NCI-H226 (cell line): ENCODE data around the gene AUTS2.

Source experiments
- DNase-seq: peaks from one replicate; pipeline ENCODE4 v3.0.0-alpha.2; 2015

Gene AUTS2

DNA sequence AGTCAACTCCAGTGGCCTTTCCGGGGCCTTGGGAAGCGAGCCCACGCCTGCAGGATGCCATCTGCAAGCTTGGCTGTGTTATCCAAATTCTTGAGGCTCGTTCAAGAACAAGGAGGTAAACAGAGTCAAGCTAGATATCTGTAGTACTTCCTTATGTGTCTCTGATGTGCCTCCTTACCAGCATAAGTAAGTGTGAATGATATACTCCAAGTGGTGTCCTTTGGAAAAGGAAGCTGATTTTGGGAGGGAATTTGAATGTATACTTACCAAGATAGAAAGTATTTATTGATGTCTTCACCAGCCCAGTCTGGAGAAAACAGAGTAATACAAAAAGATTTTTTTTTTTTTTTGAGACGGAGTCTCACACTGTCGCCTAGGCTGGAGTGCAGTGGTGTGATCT lies 1161.4 kb downstream of the AUTS2 start:
- no peak for DNase-seq

DNA sequence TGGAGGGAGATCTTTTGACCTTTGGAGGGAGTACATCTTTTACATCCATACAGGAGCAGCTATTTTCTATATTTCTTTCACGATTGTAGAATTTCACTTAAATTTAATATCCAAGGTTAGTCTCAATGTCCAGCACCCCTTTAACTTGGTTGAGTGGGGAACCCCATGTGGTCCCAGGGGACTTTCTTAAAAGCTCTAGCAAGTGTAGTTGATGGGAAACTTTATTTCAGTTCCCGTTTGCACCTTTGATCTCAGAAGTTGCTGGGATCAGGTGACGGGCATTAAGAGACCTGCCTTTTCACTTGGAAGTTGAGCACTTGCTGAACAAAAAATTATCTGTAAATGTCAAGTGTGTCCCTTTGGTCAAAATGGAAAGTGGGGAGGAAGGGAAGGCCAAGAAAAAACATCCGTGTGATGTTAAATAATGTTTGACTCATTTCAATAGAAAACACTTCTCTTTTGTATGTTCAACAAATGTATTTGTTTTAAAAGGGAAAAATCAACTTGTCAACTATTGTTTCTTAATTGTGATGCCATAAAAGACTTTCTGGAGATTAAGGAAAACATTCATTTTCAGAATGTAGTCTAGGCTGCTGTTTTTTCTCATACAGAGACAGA lies 1163.5 kb downstream of the AUTS2 start:
- no peak for DNase-seq

DNA sequence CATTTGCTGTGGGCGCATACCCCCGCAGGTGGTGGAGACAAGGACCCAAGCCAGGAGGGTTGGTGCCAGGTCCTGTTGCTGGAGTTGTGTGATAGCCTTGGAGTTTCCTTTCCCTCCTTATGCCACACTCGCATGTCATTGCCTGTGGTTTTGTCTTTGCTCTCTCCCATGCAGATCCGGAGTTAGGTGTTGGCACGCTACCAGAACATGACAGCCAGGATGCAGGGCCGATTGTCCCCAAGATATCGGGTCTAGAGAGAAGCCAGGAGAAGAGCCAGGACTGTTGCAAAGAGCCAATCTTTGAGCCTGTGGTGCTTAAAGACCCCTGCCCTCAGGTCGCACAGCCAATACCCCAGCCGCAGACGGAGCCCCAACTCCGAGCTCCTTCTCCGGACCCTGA lies 1164.4 kb downstream of the AUTS2 start:
- DNase-seq, result no peak

DNA sequence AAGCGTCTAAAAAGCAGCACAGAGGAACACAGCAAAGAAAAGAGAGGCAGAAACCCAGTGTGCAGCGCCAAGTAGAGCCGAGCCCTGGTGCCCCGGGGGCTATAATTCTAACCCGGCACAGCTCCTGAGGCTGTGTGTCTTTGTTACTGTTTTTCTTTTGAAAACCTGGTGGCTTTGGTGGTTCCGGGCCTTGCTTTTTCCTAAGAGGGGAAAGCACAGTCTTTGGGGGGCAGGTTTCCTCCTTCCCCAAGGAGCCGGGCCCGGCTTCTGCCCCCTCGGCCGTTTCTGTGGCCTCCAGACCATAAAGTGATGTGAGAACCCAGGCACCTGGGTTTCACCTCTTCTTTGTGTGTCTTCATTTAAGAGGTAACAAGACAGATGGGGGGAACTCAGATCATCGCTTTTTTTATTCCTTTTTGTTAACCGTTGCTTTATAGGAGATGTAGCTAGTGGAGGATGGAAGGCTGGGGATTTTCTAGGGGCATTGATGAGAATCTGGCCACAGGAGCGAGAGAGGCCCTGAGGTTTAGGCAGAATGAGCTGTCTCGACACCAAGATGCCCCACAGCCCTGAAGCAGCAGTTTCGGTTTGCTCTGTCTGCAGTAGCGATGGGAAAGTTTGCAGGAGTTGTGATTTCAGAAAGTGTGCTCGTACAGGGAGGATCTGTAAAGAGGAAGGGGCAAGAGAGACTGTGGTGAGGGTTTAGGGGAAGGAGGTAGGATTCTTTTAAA lies 1165.9 kb downstream of the AUTS2 start:
- no peak for DNase-seq

DNA sequence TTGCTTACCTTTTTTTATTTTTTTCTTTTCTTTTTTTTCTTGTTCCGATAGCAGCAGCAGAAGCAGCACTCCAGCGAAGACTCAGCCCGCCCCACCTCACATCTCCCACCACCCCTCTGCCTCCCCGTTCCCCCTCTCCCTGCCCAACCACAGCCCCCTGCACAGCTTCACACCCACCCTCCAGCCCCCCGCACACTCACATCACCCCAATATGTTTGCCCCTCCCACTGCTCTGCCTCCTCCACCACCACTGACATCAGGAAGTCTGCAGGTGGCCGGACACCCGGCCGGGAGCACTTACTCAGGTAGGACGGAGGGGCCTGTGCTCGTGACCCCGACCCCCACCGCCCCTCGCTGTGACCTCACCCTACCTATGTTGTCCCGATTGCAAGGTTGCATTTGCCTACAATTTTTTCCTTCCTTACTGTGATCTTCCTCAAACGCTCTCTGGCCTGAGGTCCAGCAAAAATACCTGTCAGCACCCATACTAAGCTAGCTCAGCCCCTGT lies 1166.5 kb downstream of the AUTS2 start:
- no peak for DNase-seq

DNA sequence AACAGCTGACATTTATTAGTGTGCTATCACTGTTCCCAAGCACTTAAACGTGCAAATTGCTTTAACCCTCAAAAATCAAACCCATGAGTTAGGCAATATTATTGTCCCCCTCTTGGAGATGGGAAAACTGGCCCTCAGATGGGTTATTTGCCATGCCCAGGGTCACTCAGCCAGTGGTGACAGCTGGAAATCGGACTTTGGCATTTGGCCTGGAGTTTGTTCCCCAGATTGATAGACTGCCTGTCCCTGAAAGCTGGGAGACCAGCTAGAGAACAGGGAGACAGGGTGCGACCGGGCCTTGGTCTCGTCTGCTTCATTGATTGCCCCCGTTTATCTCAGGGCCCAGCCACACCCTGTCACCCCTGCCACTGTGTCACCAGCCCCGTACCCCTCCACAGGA lies 1167.4 kb downstream of the AUTS2 start:
- no peak for DNase-seq

DNA sequence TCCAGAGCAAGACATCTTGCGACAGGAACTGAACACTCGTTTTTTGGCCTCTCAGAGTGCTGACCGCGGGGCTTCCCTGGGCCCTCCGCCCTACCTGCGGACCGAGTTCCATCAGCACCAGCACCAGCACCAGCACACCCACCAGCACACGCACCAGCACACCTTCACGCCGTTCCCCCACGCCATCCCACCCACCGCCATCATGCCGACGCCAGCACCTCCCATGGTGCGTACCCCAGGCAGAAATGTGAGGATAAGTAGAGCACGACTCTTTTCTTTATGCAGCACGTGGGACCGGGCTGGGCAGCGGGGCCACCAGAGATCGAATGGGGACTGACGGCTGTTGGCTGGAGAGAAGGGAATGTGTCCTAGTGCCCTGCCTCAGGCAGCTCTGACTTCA lies 1167.8 kb downstream of the AUTS2 start:
- DNase-seq, result no peak

DNA sequence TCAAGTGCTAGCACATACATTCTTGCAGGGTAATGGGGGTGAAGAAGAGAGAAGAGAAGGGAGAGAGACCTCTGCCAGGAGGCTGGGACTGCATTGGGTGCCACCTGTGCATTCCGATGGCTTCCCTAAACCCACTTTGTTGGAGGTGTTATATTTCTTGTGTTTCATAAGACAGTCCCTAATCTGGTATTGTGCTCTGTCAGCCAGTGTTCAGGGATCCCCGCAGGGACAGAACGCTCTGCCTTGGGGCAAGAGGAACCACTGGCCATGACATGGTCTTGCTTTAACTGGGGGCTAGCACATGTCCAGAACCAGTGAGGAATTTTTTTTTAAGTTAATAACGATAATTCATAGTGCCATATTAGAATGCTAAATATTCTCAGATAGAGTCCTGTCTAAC lies 1168.4 kb downstream of the AUTS2 start:
- DNase-seq, result no peak

DNA sequence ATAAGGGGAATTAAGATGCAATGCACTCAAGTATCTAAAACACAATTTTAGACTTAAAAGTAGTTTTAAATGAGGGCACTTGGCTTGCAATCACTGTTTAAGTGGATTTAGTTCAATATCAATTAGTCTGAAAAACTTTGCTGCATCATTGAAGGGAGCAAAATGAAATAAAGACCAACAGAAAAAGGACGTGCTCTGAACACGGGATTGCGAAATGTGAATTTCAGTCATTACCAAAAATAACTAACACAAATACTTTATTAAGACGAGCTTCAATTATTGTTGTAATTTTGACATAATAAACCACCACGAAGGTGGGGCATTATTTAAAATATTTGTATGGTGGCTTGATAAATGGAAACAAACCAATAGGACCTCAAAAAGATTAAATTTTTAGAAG lies 1171.9 kb downstream of the AUTS2 start:
- DNase-seq, result no peak

DNA sequence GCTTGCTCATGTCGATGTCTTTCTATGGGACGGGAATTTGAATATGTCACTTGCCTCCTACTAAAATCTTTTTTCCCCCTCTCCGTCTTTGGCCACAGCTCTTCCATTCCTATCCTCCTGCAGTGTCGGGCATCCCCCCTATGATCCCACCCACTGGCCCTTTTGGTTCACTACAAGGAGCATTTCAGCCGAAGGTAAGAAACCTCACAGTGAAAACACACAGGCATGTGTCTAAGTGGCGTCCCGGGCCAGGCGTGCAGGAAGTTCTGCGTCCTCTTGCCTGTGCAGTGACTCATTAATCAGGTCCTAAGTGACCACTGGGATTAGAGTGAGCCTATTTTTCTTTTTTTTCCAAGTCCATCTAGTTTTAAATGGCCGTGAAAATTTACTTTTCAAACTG lies 1173.2 kb downstream of the AUTS2 start:
- DNase-seq, result no peak

DNA sequence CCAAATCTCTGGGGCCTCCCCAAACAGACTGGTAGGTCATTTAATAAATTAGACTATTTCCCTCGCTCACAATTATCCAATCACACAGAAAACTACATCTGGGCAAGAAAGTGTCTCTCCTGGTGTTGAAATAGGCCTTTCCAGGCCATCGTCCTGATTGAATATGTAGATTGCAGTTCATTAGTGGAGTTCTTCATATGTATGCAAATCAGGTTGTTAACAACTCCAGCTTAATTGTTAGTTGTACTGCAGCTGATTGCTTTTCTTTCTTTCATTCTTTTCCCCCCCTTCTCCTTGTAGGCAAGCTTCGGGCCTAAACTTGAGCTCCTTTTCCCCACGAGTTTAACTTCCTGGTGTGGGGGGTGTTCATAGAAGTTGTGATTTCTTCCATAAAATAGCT lies 1174.6 kb downstream of the AUTS2 start:
- DNase-seq, result no peak

DNA sequence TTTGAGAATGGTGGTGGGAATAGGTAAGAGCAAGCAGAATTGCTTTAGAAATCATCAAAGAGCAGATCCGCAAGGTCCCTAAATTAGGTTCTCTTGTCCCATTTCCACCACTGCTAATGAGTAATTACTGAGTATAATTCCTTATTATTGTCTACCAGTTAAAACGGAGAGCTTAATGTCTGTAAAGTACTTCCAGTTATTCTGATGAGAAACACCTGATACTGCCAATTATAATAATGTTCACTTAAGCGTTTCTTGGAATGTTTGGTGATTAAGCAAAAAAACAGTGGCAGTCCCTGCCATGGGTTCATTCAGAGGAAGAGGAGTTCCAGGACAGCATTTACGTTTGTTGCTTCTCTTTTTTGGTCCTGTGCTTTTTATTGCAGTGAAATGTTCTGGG lies 1175.1 kb downstream of the AUTS2 start:
- DNase-seq, result no peak

DNA sequence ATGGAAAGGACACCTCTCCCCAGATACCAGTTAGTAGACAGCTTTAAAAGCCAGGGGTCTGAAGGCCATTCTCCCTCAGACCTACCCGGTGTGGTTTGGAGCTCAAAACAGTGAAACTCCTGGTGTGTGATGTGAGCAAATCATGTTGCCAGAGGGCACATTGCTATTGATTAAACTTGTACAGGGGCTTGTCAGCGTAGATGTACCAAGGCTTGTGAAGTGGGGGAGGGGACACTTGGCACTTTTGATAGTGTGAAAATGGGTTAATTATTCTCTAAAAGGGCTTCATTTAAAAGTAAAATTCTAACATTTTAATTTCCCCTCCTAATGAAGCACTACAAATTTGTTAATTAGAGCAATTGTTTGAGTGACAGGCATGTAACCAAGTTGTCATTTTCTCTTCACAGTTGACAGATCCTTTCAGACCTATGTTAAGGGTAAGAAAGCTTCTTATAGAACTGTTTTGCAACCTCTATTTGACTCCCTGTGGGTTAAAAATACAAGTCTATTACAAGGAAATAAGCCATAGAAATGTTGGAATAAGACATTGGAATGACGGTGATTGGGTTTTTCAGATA lies 1176.8 kb downstream of the AUTS2 start:
- DNase-seq, result no peak

DNA sequence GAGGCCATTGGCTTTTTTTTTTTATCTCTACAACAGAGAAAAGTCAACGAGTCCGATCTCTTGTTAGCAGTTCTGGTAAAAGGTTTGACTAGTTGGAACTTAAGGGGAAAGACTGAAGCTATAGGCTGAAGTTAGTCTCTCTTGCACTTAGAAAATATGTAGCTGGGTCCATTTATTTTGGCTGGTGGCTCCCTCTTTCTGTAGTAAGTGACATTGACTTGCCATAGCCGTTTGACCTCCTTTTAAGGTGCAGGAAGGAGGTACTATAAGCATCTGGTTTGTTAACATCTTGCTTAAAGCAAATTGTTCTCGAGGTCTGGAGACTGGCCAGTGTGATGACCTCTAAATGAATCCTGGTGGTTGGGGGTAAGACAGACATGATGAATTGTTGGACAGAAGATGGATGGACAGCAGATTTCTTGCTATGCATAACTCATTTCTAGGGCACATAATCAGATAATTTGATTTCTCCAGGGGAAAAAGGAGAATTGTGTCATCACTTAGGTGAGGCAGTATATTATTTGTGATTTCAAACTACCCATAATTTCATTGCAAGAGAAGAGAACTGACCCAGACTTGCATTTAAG lies 1177.4 kb downstream of the AUTS2 start:
- DNase-seq, result no peak

DNA sequence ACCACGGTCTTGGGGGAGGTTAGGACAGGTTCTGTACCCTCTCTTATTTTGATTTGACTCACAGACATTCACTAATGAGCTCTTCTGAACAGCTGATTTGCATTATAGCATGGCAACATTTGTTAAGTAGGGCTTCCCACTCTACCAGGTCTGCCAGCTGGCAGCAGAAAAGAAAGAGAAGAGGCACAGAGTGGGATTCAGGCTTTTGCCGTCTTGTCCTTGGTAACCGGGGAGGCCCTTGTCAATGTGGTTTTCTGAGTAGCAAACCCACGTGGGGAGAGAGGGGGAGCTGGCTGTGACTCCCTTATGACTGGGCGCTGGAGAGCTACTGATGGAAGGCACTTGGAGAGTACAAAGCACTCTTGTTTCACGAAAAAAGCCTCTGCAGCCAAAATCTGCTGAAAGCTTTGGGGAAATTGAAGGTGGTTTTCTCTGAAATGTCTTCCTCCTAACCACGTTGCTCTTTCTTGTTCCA lies 1178.4 kb downstream of the AUTS2 start:
- no peak for DNase-seq

DNA sequence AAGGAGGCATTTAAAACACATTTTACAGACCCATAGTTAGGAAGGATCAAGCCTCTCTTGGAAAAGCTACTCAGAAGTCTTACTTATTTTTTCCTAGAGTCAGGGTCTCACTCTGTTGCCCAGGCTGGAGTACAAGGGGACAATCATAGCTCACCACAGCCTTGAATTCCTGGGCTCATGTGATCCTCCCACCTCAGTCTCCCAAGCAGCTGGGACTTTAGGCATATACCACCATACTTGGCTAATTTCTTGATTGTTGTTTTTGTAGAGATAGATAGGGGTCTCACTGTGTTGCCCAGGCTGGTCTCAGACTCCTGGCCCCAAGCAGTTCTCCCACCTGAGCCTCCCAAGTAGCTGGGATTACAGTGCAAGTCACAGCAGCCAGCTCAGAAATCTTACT lies 1179.0 kb downstream of the AUTS2 start:
- no peak for DNase-seq

DNA sequence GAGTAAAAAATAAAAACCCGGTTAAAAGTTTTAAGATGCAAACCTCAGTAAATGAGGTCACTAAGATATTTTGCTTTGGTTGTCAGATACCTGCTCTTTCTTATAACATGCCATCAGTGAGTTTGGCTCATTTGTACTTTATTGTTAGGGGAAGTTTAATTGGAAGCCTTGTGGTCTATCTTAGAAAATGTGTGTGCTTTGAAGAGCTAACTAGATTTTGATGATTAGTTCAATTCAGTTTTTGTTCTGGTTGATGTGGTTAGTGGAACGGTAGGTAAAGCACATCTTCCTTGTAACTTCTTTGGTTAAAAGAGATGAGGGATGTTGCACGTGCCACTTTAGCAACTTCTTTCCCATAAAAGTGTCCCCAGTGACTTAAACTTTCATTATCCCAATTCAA lies 1180.3 kb downstream of the AUTS2 start:
- DNase-seq, result no peak

DNA sequence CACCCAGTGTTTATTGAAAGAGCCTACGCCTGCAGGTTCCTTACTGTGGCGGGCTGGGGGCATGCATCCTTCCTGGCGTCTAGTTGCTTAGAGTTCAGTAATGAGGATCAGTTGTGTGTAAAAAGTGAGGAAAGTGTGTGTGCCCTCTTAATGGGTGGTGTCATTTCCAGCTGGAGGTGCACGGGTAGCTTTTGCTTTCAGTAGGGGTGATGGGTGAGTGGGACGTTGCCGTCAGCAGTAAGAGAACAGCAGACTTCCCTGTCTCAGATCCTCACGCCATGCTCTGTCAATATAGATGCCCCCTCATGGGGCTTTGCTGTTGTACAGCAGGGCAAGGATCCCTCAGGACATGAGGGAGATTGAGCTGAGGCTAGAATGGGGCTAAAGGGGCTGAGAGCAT lies 1181.0 kb downstream of the AUTS2 start:
- DNase-seq, result no peak

DNA sequence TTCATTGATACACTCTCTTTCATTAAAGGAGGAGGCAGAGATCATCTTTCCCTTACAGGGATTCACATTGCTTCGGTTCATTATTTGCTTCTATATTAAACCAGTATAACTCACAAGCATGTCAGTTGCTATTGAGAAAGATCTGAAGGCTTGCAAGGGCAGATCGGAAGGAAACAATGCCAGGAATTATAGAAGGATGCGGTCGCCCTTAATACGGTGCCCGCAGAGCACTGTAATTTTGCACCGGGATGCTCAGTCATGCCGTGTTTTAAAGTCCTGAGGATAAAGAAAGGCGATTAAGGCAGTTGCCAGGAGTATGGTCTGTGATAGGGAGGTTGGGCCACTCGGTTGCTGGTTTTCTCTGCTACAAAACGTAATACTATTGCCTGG lies 1183.6 kb downstream of the AUTS2 start:
- no peak for DNase-seq

DNA sequence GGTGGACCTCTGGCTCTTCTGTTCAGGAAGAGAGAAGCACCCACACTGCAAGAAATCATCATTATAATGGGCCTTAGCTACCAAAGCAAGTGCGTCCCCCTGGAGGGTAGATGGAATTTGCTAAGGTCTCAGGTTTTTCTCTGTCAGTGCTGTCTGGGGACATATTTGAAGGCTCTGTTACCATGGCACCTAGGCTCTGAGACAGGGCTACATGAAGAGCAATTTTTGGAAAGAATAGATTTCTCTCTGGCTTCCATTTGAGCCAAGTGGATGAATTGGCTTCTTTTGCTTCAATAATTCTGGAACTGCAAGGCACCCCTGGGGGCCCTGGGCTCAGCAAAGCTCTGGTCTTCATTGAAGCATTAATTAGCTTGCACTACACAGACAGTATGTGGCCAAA lies 1184.5 kb downstream of the AUTS2 start:
- DNase-seq, result no peak

DNA sequence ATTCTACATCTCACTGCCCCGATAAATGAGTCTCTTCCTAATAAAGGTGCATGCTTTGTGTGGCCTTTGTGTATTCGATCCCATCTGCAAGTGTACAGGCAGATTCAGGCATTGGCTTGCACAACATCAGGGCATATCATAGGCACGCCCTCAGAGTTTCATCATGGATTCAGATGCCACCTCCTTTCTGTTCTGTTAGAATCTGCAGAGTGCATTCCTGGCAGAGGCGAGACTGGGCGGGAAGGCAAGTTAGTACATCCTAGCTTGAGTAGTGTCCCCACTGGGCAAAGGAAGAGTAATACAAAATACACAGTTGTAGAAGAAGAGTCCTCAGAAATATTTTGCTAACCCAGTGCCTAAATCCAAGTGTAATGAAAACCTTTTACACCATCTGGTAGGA lies 1187.2 kb downstream of the AUTS2 start:
- no peak for DNase-seq

DNA sequence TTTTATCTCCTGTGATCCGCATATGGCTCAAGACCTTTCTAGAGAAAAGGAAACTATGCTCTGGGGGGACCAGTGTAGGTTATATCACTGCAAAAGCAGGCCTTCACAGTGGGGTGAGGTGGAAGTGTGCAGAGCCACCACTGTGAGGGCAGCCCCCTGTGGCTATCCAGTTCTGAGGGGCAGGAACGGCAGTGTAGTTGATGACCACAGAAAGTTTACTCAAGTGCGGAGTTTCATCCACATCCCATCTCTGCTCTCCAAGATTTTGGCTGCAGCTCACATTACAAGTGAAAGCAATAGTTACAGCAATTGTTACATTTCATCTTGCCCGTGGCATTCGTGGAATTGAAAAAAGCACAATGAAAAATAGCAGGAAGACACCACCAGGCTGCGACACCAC lies 1187.8 kb downstream of the AUTS2 start:
- DNase-seq, result no peak

DNA sequence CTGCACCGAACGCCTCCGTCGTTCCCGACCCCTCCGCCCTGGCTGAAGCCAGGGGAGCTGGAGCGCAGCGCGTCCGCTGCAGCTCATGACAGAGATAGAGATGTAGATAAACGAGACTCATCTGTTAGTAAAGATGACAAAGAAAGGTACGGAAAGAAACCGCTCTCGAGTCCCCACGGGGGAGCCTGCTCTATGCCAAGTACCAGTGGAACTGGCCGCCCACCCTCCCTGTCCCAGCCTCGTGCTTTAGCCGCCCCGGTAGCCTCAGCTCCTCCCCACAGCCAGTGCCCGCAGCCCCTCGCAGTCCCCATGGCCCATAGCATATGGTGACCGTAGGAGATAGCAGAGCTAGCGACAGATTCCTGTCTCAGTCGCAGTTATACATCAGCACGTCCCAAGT lies 1189.0 kb downstream of the AUTS2 start:
- no peak for DNase-seq

DNA sequence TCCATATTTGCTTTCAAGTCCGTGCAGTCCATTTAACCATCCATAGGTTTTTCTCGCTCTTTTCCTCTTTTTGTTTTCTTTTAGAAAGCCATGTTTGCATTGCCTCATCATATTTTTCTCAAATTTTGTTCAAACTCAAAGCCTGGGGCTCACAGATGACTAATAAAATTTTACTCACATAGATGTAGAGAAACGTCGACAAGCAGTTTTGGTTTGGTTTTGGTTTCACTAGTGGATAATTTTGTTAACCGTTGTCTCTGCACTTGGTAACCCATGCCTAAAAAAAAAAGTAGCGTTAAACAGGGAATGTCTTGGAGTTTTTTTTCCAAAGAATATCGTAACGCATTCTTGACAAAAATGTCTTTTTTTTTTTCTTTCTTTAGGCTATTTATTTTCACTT lies 1189.5 kb downstream of the AUTS2 start:
- no peak for DNase-seq
